NCI-H1417 treated with DMSO at 0.1 percent for 48 hours (cell line): Measurements from ENCODE around the gene TMEFF2.

Experiments
- DNase-seq: peaks from one replicate; lab custom pipeline; 2025; lab: John Stamatoyannopoulos, UW

Gene TMEFF2

DNA sequence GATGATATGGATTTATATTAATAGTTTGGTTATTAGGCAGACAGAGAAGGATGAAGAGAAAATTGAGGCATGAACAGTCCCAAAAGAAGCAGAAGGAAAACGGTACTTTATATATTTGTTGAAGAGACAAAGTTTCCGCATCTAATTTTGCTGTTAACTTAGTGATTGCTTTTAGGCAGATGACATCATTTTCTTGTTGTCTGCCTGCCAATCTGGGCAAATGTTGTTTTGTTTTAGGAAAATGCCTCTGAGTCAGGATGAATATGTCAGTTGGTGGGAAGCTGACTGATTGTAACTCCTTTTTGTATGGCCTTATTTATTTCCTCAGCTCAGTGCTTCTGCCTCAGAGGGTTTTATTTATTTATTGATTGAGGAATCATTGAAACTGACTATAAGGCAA, 295.3 kb downstream of the TMEFF2 start:
- no peak for DNase-seq
